NCI-H1417 treated with DMSO at 0.1 percent for 48 hours (cell line): Measurements from ENCODE around the gene ACR.
"Not testable (repeated sequence)": the region's sequence is repeated elsewhere in the genome, so short reads cannot be mapped to it uniquely, and the experiment has no call there.

Source experiments
- DNase-seq: peaks from one replicate; lab custom pipeline; 2025; lab: John Stamatoyannopoulos, UW

The ACR gene

DNA sequence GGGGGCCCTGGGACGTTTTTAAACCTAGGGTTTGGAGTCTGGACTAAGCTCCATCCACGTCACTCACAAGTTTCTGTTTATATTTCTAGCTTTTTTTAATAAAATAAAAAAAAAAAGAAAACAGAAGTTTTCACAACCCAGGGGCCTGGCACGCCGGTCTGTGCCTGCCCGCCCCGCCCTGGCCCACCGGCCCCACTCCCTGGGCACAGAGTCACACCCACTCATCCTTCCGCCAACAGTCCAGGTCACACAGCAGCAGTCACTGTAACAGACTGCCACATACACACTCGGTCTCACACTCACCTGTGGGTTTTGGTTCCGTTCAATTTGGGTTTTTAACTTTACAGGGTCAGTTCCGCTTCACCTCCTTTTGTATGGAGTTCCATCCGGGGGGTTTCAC is 5.3 kb upstream of the ACR start:
- no peak for DNase-seq

DNA sequence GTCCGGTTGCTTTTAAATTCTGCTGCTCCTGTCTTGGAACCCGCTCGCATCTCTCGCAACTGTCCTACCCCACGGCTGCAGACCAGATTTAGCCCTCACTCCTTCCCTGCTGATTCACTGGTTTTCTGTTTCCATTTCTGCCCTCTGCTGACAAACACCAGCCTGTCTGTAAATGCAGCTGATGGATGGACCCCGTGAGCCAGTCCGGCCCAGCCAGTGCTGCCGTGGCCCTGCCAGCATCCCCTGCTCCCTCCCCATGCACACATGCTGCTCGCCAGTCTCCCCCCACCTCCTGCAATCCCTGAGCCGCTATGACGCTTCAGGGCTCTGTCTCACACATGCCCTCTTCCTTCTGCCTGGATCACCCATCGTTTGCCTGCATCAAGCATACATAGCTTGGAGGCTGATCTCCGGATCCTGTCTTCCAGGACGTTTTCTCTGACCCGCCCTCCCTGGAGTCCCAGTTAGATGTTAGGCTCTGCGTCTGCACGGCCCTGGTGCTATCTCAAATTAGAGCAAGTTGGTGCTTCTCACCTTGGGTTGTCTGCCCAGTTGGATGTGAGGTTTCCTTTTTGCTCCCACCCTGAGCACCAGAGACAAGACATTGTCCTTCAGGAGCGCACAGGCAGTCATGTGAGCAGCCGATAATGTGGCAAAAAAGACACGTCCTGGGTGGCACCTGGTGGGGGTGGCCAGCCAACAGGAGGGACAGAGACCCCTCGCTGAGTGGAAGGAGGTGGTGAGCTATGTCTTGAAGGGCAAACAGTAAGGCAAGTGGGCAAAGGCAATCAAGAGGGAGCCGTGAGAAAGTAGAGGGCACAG is 4.3 kb upstream of the ACR start:
- DNase-seq: no peak

DNA sequence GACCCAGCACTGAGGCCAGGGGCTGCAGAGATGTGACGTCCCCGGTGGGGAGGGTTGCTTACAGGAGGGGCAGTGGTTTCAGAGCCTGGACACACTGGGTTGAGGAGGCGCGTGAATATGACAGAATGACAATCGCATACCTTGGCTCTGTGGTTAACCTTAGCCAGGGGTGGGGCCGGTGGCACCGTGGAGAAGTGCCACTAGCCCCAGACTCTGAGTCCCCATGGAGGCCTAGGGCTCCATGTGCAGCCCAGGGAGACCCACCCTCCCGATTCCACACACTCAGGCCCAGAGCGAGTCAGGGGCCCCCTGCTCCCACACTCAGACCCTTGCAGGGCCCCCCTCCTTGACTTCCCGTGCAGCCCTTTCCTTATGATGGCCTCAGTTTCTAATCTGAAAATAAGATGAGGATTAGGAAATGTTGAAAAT is 3.6 kb upstream of the ACR start:
- no peak for DNase-seq

DNA sequence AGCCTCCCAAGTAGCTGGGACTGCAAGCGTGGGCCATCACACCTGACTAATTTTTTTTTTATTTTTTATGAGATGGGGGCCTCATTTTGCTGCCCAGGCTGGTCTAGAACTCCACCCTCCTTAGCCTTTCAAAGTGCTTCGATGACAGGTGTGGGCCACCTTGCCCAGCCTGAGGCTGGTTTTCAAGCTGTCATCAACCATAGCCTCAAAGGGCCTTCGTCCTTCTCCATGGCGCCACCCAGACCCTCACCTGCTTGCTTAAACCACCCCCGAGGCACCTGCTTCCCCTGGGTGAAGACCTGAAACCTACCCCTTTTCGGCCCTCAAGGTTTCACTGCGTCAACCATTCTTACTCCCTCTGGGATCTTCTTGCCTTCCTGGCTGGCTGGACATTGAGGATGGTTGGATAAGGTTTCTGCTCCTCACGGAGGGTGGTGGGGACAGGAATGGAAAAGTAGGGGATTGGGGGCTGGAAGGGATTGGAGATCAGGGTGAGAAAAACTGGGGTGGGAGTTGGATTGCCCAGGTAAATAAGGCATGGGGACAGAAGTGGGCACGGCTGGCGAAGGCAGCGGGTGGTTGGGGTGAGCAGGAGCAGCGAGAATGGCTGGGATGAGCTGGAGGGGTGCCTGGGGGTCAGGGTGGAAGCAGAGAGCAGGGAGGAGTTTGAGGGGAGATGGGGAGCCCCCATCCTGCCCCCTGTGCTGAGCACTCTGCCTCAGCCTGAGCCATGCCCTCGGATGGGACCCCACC is 2.8 kb upstream of the ACR start:
- no peak for DNase-seq

DNA sequence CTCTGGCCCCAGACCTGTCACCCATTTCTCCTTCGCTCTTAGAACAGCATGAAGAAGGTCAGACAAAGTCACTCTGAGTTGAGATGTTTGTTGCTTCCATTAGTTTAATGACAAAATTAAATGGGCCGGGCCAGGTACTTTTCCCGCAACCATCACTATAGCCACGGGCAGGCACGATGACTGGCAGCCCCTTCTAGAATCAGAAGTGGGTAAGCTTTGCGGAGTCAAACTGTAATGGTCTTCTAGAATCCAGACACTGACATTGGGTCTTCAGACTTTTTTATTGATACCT is 2.3 kb upstream of the ACR start:
- DNase-seq: no peak

DNA sequence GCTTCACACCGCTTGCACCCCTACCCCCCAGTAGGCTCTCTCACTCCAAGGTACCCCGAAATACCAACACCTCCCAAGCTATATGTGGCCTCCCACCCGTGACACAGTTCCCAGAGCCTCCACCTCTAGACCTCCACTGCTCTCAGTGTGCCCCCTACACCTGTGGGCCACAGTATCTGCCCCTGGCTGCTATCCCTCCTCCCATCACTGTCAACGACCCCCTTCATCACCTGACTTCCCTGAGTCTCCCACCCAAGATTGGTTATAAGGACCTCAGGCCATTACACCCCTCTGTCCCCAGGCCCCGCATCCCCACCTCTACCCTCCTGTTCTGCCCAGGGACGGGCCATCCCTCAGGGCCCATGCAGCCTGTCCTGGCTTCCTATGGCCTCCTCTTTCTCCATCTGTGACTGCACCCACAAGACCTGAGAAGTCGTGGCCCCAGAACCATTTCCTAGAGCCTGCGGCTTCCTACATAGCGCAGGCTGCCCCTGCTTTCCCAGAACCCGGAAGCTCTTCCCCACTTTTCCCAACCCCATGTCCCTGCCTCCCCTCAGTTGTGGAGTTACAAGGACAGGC is 734 bp downstream of the ACR start:
- no peak for DNase-seq

DNA sequence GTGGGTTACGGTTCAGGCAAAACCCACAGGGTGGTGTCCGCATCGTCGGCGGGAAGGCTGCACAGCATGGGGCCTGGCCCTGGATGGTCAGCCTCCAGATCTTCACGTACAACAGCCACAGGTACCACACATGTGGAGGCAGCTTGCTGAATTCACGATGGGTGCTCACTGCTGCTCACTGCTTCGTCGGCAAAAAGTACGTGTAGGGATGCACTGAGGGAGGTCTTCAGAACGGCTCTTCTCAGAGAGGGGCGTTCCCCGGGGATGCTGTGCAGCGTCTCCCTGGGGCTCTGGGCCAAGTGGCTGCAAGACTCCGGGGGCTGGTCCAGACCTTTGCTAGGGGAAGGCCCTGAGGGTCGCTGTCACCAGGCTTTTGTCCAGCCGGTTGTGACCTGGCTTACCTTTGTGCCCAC is 1.3 kb downstream of the ACR start:
- DNase-seq: no peak

DNA sequence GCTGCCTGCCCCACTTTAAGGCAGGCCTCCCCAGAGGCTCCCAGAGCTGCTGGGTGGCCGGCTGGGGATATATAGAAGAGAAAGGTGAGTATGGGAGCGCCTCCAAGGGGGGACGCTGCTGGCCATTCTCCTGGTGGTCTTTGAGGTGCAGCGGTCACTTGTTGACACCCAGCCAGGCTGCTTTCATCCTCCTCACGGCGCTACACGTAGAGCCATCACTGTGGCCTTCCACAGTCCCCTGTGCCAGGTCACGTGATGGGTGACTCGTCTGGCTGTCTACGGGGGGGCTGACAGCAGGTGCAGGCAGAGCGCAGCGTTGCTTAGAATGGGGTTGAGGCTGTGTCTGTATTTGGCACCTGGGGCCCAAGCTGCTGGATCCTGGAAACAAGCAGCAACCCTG is 1.9 kb downstream of the ACR start:
- no peak for DNase-seq

DNA sequence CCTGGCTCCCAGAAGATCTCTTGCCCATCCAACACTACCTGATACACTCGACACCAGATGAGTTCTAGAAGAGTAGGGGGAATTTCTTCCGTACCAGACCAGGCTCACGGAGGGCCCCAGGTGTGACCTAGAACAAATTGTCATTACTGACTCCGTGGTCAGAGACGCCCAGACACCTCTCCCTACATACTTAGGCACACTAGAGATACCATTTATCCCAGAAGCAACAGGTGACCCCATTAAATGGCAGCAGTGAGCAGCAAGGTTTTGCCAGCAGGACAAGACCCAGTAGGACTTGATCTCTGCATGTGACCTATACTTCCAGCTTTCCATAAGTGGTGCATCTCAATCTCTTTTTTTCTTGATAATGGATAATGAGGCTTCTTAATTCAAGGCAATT is 2.7 kb downstream of the ACR start:
- not testable (repeated sequence) for DNase-seq

DNA sequence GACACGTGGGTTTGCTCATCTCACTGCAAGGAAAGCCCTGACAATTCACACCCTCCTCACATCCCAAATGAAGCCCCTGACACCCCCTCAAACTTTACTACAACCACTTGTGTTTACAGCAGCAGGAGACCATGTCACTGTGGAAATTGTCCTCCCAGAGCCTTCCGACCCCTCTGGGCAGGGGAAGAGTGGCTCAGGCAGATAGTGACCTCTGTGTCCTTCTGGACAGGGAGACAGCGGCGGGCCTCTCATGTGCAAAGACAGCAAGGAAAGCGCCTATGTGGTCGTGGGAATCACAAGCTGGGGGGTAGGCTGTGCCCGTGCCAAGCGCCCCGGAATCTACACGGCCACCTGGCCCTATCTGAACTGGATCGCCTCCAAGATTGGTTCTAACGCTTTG is 6.4 kb downstream of the ACR start:
- not testable (repeated sequence) for DNase-seq

DNA sequence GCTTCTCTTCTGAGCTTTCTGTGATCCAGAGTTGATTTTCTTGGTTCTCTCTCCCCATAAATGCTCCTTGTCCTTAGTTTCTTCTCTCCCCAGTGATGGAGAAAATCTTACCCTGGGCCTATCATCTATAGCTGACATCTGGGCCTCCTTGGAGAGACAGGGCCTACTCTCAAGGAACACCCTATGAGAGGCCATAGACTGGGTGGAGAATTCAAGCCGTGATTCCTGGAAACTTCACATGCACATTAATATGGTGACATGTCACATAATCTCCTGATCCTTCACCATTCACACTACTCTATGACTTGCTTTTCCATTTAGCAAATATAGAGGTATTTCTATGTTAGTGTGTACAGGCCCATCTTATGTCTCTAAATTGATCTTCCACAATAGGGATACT is 9.5 kb downstream of the ACR start:
- DNase-seq: not testable (repeated sequence)

DNA sequence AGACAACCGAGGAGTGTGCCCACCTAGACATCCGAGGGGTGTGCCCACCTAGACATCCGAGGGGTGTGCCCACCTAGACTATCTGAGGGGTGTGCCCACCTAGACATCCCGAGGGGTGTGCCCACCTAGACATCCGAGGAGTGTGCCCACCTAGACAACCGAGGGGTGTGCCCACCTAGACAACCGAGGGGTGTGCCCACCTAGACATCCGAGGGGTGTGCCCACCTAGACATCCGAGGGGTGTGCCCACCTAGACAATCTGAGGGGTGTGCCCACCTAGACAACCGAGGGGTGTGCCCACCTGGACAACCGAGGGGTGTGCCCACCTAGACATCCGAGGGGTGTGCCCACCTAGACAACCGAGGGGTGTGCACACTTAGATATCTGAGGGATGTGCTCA is 10.6 kb downstream of the ACR start:
- DNase-seq: not testable (repeated sequence)

DNA sequence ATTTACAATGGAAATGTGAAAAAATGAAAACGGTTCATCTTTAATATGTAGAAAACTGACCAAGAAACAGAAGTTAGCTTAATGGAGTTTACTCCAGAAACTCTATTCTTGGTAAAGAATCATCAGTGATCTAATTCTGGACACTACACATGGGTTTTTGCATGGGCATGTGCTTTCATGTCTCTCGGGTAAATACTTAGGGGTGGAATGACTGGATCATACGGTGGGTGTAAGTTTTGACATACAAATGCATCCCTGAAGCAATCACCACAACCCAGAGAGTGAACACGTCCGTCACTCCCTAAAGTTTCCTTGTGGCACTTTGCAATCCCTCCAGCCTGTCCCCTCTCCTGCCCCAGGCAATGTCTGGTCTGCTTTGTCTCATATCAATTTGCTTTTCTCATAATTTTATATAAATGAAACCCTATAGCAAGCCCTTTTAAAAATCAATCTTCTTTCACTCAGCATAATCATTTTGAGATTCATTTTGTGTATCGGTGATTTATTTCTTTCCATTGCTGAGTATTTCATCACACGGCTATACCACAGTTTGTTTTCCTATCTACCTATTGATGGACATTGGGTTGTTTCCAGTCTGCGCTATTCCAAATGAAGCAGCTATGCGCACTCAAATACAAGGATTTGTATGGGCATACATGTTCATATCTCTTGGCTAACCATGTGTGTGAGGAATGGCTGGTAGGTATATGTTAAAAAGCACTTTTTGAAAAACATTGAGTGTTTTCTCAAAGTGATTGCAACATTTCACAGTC is 11.5 kb downstream of the ACR start:
- DNase-seq: not testable (repeated sequence)

DNA sequence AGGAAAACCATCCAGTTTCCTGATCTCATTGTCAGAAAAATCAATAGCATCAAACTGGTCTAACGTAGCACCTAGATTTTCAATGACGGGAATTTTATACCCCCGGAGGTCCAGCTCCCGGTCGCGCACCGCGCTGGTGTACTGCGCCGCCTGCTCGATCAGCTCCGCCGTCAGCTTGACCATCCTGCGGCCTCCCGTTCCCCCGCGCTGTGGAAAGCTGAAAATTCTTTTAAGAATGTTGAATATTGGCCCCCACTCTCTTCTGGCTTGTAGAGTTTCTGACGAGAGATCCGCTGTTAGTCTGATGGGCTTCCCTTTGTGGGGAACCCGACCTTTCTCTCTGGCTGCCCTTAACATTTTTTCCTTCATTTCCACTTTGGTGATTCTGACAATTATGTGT is 17.2 kb downstream of the ACR start:
- DNase-seq: not testable (repeated sequence)

DNA sequence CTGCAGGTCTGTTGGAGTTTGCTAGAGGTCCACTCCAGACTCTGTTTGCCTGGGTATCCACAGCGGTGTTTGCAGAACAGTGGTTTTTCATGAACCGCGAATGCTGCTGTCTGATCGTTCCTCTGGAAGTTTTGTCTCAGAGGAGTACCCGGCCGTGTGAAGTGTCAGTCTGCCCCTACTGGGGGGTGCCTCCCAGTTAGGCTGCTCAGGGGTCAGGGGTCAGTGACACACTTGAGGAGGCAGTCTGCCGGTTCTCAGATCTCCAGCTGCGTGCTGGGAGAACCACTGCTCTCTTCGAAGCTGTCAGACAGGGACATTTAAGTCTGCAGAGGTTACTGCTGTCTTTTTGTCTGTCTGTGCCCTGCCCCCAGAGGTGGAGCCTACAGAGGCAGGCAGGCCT is 18.4 kb downstream of the ACR start:
- not testable (repeated sequence) for DNase-seq

DNA sequence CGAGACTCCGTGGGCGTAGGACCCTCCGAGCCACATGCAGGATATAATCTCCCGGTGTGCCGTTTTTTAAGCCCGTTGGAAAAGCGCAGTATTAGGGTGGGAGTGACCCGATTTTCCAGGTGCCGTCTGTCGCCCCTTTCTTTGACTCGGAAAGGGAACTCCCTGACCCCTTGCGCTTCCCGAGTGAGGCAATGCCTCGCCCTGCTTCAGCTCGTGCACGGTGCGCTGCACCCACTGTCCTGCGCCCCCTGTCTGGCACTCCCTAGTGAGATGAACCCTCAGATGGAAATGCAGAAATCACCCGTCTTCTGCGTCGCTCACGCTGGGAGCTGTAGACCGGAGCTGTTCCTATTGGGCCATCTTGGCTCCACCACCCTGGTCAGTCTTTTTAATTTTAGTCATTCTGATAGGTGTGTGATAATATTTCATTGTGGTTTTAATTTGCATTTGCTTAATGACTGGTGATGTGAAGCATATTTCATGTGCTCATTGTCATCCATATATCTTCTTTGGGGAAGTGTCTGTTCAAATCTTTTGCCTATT is 19.0 kb downstream of the ACR start:
- not testable (repeated sequence) for DNase-seq

DNA sequence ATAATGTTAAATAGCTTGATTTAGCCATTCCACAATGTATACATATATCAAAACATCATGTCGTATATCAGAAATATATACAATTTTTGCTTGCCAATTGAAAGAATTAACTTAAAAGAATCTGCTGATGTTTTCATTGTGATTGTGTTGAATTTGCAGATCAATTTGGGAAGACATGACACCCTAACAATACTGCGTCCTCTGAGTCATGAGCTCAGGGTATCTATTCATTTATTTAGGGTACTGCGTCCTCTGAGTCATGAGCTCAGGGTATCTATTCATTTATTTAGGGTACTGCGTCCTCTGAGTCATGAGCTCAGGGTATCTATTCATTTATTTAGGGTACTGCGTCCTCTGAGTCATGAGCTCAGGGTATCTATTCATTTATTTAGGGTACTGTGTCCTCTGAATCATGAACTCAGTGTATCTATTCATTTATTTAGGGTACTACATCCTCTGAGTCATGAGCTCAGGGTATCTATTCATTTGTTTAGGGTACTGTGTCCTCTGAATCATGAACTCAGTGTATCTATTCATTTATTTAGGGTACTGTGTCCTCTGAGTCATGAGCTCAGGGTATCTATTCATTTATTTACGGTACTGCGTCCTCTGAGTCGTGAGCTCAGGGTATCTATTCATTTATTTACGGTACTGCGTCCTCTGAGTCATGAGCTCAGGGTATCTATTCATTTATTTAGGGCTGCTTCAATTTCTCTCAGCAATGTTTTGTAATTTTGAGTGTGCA is 21.8 kb downstream of the ACR start:
- not testable (repeated sequence) for DNase-seq

DNA sequence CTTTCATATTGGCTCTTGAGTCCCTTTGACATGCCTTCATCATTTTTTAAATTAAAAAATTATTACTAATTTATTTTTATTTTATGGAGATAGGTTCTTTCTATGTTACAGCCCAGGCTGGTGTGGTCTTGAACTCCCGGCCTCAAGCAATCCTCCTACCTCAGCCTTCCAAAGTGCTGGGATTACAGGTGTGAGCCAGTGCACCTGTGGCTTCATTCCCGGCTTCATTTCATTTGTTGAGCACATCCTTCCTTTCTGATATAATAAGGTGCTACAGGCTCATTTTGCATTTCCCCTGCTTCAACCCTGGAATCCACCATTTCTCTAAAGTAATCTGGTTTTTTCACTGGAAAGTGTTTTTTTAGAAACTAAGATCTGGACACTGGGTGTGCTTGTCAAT is 23.8 kb downstream of the ACR start:
- not testable (repeated sequence) for DNase-seq

DNA sequence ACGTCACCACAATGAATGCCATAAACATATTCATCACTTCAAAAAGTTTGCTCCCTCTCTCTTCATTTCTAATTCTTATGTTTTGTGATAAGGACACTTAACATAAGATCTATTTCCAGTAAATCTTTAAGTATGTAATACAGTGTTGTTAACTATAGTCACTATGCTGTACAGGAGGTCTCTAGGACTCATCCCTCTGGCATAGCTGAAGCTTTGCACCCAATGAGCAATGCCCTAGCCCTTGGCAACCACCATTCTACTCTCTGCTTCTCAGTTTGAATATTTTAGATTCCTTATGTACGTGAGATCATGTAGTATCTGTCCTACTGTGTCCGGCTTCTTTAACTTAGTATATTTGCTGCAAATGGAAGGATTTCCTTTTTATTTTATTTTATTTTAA is 26.3 kb downstream of the ACR start:
- not testable (repeated sequence) for DNase-seq

DNA sequence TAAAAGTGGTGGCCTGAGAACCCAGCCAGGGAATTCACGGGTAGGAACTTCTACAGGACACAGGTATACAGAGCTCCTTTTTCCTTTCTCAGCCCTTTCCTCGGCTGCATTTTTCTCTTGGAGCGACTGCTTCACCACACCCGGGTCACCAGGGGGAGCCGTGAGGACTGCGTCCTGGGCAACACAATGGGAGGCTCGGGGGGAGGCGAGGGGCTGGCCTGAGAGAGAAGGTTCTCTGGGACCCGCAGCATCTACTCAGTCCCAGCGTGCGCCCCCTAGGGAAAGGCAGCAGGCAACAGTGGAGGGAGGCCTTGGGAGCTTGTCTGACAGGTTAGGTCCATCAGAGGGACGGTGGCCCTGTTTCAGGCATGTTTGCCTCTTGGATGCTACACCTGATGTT is 37.1 kb downstream of the ACR start:
- not testable (repeated sequence) for DNase-seq

DNA sequence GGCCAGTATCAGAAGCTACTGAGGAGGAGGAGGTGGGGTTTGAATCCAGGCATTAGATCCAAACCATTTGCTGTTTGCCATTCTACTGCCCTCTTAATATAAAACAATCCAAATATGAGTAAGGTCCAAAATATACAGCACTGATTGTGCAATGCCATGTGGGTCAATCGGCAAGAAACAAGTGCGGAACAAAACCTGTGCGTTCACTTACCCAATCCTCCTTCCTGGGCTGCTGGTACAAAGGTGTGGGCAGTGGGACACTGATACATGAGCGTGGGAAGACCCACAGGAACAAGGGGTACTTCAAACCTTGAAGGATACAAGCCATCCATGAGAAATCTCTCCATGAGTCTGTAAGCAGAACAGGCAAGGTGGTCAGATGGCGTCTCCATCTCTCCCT is 39.6 kb downstream of the ACR start:
- not testable (repeated sequence) for DNase-seq
